Parathyroid adenoma (tissue), 2 donors: ENCODE measurements around the gene AOX1.
"Not testable (repeated sequence)": the region's sequence is repeated elsewhere in the genome, so short reads cannot be mapped to it uniquely, and the experiment has no call there.

Experiments
- H2AFZ ChIP-seq: fragments of 300-600 bp; sonication (generic); one replicate; pipeline ENCODE4 v1.7.0; 2017; ENCODE audit warnings: antibody characterized with exemption, mild to moderate bottlenecking
- H3K27ac ChIP-seq: fragments of 300-600 bp; sonication (generic); one replicate; pipeline ENCODE4 v1.7.0; 2017
- H3K27me3 ChIP-seq: fragments of 300-600 bp; sonication (generic); one replicate; pipeline ENCODE4 v1.7.0; 2017; ENCODE audit warnings: low read length; ENCODE audit not compliant: control insufficient read depth, insufficient read depth
- H3K36me3 ChIP-seq: fragments of 300-600 bp; sonication (generic); one replicate; pipeline ENCODE4 v1.7.0; 2017; ENCODE audit warnings: low read length; ENCODE audit not compliant: control insufficient read depth, insufficient read depth
- H3K4me1 ChIP-seq: fragments of 300-600 bp; sonication (generic); one replicate; pipeline ENCODE4 v1.7.0; 2017; ENCODE audit warnings: control low read depth
- H3K4me2 ChIP-seq: fragments of 300-600 bp; sonication (generic); one replicate; pipeline ENCODE4 v1.7.0; 2017; ENCODE audit warnings: low read length
- H3K4me3 ChIP-seq: fragments of 300-600 bp; sonication (generic); one replicate; pipeline ENCODE4 v1.7.0; 2017; ENCODE audit warnings: low read depth, low read length
- H3K79me2 ChIP-seq: fragments of 300-600 bp; sonication (generic); one replicate; pipeline ENCODE4 v1.7.0; 2017; ENCODE audit warnings: control low read depth
- H3K9ac ChIP-seq: fragments of 300-600 bp; sonication (generic); one replicate; pipeline ENCODE4 v1.7.0; 2017; ENCODE audit warnings: mild to moderate bottlenecking
- H3K9me3 ChIP-seq: fragments of 300-600 bp; sonication (generic); one replicate; pipeline ENCODE4 v1.7.0; 2017; ENCODE audit warnings: low read length; ENCODE audit not compliant: control insufficient read depth
- TF ChIP-seq, protein P1 (sequence below): fragments of 300-600 bp; sonication (generic); IDR thresholded peaks from one replicate; pipeline ENCODE4 v1.7.0; 2017; ENCODE audit warnings: antibody characterized with exemption, mild to moderate bottlenecking
- donor health status: primary hyperparathyroidism.

The AOX1 gene

DNA sequence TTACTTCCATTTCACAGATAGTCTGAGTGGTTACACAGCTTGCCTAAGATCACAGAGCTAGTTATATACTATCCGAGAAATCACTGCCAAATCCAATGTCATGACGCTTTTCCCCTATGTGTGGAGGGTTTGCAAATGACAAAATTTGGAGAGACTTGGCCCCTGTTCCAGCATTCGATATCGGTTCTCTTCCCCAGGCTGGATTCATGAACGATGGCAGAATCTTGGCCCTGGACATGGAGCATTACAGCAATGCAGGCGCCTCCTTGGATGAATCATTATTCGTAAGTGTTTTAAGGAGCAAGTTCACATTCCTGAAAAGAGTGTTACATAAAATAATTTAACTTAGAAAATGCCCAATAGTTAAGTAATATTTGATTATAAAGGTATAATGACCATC, 55.1 kb downstream of the AOX1 start:
- no peak overlapping the region for H3K4me2 ChIP-seq
- no peak overlapping the region for H3K4me3 ChIP-seq
- H3K79me2 ChIP-seq, result no peaks in the 10 kb centered on the region
- no peak overlapping the region for H3K9ac ChIP-seq
- no peaks in the 10 kb centered on the region for H3K4me1 ChIP-seq
- no peaks in the 10 kb centered on the region for H3K27me3 ChIP-seq
- no peaks in the 10 kb centered on the region for H3K36me3 ChIP-seq
- TF ChIP-seq, protein P1, sequence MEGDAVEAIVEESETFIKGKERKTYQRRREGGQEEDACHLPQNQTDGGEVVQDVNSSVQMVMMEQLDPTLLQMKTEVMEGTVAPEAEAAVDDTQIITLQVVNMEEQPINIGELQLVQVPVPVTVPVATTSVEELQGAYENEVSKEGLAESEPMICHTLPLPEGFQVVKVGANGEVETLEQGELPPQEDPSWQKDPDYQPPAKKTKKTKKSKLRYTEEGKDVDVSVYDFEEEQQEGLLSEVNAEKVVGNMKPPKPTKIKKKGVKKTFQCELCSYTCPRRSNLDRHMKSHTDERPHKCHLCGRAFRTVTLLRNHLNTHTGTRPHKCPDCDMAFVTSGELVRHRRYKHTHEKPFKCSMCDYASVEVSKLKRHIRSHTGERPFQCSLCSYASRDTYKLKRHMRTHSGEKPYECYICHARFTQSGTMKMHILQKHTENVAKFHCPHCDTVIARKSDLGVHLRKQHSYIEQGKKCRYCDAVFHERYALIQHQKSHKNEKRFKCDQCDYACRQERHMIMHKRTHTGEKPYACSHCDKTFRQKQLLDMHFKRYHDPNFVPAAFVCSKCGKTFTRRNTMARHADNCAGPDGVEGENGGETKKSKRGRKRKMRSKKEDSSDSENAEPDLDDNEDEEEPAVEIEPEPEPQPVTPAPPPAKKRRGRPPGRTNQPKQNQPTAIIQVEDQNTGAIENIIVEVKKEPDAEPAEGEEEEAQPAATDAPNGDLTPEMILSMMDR, result no peak
- H3K9me3 ChIP-seq, result no peaks in the 10 kb centered on the region
- H2AFZ ChIP-seq, result no peak overlapping the region
- no peak overlapping the region for H3K27ac ChIP-seq

DNA sequence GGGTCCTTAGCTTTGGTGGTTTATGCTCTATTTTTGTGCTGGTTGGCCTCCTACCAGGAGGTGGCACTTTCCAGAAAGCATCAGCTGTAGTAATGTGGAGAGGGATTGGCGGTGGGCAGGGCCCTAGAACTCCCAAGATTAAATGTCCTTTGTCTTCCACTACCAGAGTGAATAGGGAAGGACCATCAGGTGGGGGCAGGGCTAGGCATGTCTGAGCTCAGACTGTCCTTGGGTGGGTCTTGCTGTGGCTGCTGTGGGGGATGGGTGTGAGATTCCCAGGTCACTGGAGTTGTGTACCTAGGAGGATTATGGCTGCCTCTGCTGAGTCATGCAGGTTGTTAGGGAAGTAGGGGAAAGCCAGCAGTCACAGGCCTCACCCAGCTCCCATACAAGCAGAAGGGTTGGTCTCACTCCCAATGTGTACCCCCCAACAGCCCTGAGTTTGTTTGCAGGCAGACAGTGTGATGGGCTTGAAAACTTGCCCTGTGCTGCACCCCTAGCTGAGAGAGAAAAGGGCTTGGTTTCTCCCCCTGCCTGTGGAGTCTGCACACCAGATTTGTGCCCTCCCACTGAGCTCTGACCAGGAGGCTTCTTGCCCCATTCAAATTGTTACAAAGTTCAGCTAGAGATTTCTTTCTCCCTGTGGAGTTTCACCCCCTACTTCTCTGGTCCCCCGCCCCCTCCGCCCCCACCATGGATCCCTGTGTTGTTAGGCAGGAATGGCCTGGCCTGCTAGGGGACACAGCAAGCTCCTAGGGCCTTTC, 62.9 kb downstream of the AOX1 start:
- H3K27ac ChIP-seq, H3K27me3 ChIP-seq, H3K4me2 ChIP-seq, H3K9ac ChIP-seq, H3K36me3 ChIP-seq, H3K4me3 ChIP-seq, H2AFZ ChIP-seq, H3K4me1 ChIP-seq, H3K9me3 ChIP-seq, H3K79me2 ChIP-seq: not testable (repeated sequence)

DNA sequence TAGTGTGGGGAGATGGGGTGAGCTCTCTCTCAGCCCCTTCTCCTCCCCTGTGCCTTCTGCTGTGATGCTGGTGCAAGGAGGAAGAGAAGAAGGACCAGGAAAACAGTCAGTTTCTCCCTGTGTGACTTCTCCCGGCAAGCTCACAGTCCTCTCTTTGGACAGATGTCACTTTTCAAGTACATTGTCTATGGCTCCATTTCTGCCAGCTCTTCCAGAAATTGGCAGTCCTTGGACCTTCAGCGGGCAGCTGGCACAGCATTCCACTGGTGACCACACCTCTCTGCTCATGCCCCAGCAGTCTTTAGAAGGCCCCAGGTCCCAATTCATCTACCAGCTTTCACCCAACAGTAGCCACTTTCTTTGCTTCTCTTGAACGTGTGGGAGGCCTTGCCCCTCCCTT, 63.9 kb downstream of the AOX1 start:
- H3K79me2 ChIP-seq, result no peaks in the 10 kb centered on the region
- H3K4me3 ChIP-seq, result no peak overlapping the region
- H3K9me3 ChIP-seq, result no peaks in the 10 kb centered on the region
- H3K36me3 ChIP-seq, result no peaks in the 10 kb centered on the region
- H3K4me1 ChIP-seq, result no peaks in the 10 kb centered on the region
- TF ChIP-seq, protein P1, result no peak
- no peak overlapping the region for H3K9ac ChIP-seq
- H2AFZ ChIP-seq, result no peak overlapping the region
- H3K4me2 ChIP-seq, result no peak overlapping the region
- H3K27ac ChIP-seq, result no peak overlapping the region
- no peaks in the 10 kb centered on the region for H3K27me3 ChIP-seq

DNA sequence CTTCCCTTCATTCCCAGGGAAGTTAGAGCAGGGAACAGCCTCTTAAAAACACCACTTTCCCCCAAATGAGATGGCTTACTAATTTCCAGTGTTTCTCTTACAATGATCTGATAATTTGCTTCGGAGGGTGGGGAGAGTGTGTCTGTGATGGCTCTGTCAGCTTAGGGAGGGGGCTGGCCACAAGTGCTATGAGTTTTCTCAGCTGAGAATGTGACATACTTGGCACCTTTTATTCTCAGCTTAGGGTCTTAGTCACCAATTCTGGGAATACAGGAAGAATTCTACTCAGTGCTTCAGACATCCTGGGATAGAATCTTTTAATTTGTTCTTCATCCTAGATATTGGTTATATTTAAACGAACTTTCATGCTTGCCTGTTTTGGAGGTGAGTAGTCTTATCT, 64.4 kb downstream of the AOX1 start:
- Histone ChIP-seq H3K79me2 (no peaks in the 10 kb centered on the region), H3K4me3 (no peak overlapping the region), H3K9ac (no peak overlapping the region), H2AFZ (no peak overlapping the region), H3K4me1 (no peaks in the 10 kb centered on the region), H3K36me3 (no peaks in the 10 kb centered on the region), H3K9me3 (no peaks in the 10 kb centered on the region), H3K4me2 (no peak overlapping the region), H3K27ac (no peak overlapping the region), H3K27me3 (no peaks in the 10 kb centered on the region)
- TF ChIP-seq, protein P1, result no peak

DNA sequence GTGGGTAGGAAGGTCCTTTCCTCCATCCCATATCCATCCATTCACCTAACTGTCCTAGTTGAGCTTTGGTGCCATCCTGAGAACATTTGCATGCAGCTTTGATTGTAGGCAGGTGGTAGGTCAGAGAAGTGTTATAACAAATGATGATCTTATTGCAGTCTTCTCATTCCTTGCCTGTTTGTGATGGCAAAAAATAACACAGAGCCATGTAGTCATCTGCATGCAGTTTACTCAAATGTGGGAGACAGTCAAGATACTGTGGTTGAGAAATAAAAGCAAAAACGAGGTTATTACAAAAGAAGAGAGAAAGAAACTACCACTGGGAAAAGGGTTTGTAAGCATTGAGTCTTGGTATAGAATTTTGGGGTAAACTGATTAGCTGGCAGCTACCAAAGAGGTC, 66.3 kb downstream of the AOX1 start:
- H3K27me3 ChIP-seq, result no peaks in the 10 kb centered on the region
- H3K27ac ChIP-seq, result no peak overlapping the region
- H3K4me2 ChIP-seq, result no peak overlapping the region
- no peaks in the 10 kb centered on the region for H3K79me2 ChIP-seq
- no peak overlapping the region for H3K9ac ChIP-seq
- no peak overlapping the region for H3K4me3 ChIP-seq
- H3K36me3 ChIP-seq, result no peaks in the 10 kb centered on the region
- H3K9me3 ChIP-seq, result no peaks in the 10 kb centered on the region
- no peaks in the 10 kb centered on the region for H3K4me1 ChIP-seq
- TF ChIP-seq, protein P1, result no peak
- H2AFZ ChIP-seq, result no peak overlapping the region
